Transverse colon (tissue), 4 donors: ENCODE results near the gene ZNF75A. TPM values are rescaled to one million over a fixed set of nuclear protein-coding genes. Genes with fewer than 3 reads are reported as not detected.

Experiments
- DNase-seq: peaks from one replicate; pipeline ENCODE4 v3.0.0-alpha.2; 2019
- H3K27ac ChIP-seq, 4 donors: fragments of 200-600 bp; sonication (generic); 2 replicates each; pipeline ENCODE4 v1.5.1; 2016 to 2018; ENCODE audit warnings: inconsistent platforms in 4 of 4
- H3K27me3 ChIP-seq: fragments of 200-600 bp; sonication (generic); 2 replicates; pipeline ENCODE4 v1.5.1; 2017; ENCODE audit warnings: inconsistent platforms
- H3K36me3 ChIP-seq, 4 donors: fragments of 200-600 bp; sonication (generic); 2 replicates each; pipeline ENCODE4 v1.5.1; 2017 to 2019; ENCODE audit warnings: inconsistent platforms in 4 of 4
- H3K4me1 ChIP-seq, 4 donors: fragments of 200-600 bp; sonication (generic); 2 replicates each; pipeline ENCODE4 v1.5.1; 2017 to 2020; ENCODE audit warnings: inconsistent platforms in 4 of 4
- H3K4me3 ChIP-seq, 4 donors: fragments of 200-600 bp; sonication (generic); 1 replicate in 1 of 4; 2 replicates in 3 of 4; pipeline versions ENCODE4 v1.5.1 to v1.6.1; 2017 to 2019; ENCODE audit warnings: inconsistent platforms in 4 of 4
- H3K9me3 ChIP-seq, 2 donors: fragments of 200-600 bp; sonication (generic); 2 replicates each; pipeline ENCODE4 v1.5.1; 2017 to 2019; ENCODE audit warnings: inconsistent platforms in 2 of 2
- EP300 ChIP-seq: sonication (generic); formaldehyde crosslinking; IDR thresholded peaks from one replicate; pipeline ENCODE4 v1.6.1; 2017; ENCODE audit warnings: antibody characterized with exemption, low read depth
- POLR2A ChIP-seq: fragments of 450-650 bp; IDR thresholded peaks from one replicate; pipeline ENCODE4 v1.6.1; 2016; ENCODE audit warnings: antibody characterized with exemption, mild to moderate bottlenecking, moderate library complexity
- POLR2AphosphoS5 ChIP-seq, 3 donors: sonication (generic); formaldehyde crosslinking; IDR thresholded peaks; one replicate each; pipeline ENCODE4 v1.6.1; 2016; ENCODE audit warnings: antibody characterized with exemption in 3 of 3
- WGBS, 2 donors: methylation state at CpG; one replicate each; pipeline ENCODE4 v1.1.5; 2018; ENCODE audit warnings: low coverage in 1 of 2; 5-methylcytosine and 5-hydroxymethylcytosine counted together
- in situ Hi-C, 4 donors: fragments of 200-750 bp; cut with MboI; loops; one replicate each; pipeline versions ENCODE4 v1.15.0 to v1.15.1; 2017; ENCODE audit warnings: low sequenced_read_pairs in 3 of 4, low pct_ligation_motif_present in 1 of 4, low pct_unique_long_range_greater_than_20kb in 1 of 4
- intact Hi-C: fragments of 100-400 bp; cut with DNase I; formaldehyde crosslinking; loops from one replicate; pipeline ENCODE4 v1.15.1; 2023; ENCODE audit warnings: low total_unique reads
- total RNA-seq, 4 donors: library from RNA; depleted of rRNA; stranded (reverse); fragments of >200 nt; gene quantifications; one replicate each; pipeline ENCODE4 v1.1.0, GENCODE V29; 2016
- TF ChIP-seq, protein P1 (sequence below), 5 experiments: fragments of 200-600 bp in 3 of 5; fragments of 450-650 bp in 2 of 5; sonication (generic) in 3 of 5; IDR thresholded peaks; 1 replicate in 2 of 5; 2 replicates in 3 of 5; pipeline ENCODE4 v1.5.1; 2016 to 2017; ENCODE audit warnings: antibody characterized with exemption in 5 of 5, inconsistent platforms in 3 of 5, mild to moderate bottlenecking in 2 of 5, moderate library complexity in 1 of 5

Gene ZNF75A
- total RNA-seq, 4 donors from 2014 or later, result 12.3 to 53.9 (median 25.5) TPM

DNA sequence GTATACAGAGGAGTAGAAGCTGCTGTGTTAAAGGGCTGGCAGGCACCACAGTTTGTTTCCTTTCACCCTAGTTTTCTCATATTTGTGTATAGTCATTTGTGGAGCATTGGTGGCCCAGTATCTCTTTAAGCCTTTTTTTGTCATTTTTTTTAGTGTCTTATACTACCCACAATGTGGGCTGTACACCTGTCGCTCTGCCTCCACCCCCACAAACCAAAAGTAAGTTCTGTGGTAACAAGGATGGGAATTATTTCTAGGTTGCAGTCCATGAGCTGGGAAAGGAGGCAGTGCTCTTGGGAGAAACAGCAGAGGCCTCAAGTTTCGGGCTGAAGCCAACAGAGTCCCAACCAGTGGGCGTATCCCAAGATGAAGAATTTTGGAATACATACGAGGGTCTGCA is 6.2 kb downstream of the ZNF75A start:
- DNase-seq, result no peak
- WGBS, 2 donors, result 96% methylated on average over 4 of the region's 4 CpGs; no CpG with 5 or more reads in 1 of the 2 donors
- H3K4me3 ChIP-seq, result no peak overlapping the region
- H3K4me1 ChIP-seq, result peaks cover 0 to 6% (median 0%) of the 10 kb centered on the region in 4 donors
- intact Hi-C loops (no loop called here), in situ Hi-C loops (loop anchor here in 1 of 4 donors (25.0 kb wide), 1 partner anchor 101 kb away; the partner anchor contains the start of genes ZNF174 and ZSCAN32)
- H3K9me3 ChIP-seq, result peaks cover 88 to 96% of the 10 kb centered on the region in 2 donors
- peaks cover 0 to 71% (median 30%) of the 10 kb centered on the region in 4 donors for H3K36me3 ChIP-seq
- TF ChIP-seq POLR2A, result no peak
- no peak for TF ChIP-seq EP300
- TF ChIP-seq, protein P1, sequence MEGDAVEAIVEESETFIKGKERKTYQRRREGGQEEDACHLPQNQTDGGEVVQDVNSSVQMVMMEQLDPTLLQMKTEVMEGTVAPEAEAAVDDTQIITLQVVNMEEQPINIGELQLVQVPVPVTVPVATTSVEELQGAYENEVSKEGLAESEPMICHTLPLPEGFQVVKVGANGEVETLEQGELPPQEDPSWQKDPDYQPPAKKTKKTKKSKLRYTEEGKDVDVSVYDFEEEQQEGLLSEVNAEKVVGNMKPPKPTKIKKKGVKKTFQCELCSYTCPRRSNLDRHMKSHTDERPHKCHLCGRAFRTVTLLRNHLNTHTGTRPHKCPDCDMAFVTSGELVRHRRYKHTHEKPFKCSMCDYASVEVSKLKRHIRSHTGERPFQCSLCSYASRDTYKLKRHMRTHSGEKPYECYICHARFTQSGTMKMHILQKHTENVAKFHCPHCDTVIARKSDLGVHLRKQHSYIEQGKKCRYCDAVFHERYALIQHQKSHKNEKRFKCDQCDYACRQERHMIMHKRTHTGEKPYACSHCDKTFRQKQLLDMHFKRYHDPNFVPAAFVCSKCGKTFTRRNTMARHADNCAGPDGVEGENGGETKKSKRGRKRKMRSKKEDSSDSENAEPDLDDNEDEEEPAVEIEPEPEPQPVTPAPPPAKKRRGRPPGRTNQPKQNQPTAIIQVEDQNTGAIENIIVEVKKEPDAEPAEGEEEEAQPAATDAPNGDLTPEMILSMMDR (IDR thresholded peaks at IDR 0.05), result no peak
- no peak for TF ChIP-seq POLR2AphosphoS5 (IDR thresholded peaks at IDR 0.05)
- no peak overlapping the region for H3K27ac ChIP-seq
- H3K27me3 ChIP-seq, result no peaks in the 10 kb centered on the region

DNA sequence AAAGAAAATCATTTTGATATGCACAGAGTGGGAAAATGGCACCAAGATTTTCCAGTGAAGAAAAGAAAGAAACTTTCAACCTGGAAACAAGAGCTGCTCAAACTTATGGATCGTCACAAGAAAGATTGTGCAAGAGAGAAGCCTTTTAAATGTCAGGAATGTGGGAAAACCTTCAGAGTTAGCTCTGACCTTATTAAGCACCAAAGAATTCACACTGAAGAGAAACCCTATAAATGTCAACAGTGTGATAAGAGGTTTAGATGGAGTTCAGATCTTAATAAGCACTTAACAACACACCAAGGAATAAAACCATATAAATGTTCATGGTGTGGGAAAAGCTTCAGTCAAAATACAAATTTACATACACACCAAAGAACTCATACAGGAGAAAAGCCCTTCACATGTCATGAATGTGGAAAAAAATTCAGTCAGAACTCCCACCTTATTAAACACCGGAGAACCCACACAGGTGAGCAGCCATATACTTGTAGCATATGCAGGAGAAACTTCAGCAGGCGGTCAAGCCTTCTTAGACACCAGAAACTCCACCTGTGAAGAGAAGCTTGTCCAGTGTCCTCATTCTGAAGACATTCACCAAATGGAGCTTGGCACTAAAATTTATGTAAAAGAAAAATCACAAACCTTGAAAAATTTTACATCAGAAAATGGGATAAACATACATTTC is 12.2 kb downstream of the ZNF75A start:
- H3K27ac ChIP-seq, result no peak overlapping the region
- peaks cover 3 to 60% (median 35%) of the 10 kb centered on the region in 4 donors for H3K36me3 ChIP-seq
- H3K9me3 ChIP-seq, result peaks cover 90 to 99% of the 10 kb centered on the region in 2 donors
- TF ChIP-seq, protein P1 (IDR thresholded peaks at IDR 0.05), result no peak
- no peak for TF ChIP-seq POLR2A
- TF ChIP-seq EP300, result no peak
- TF ChIP-seq POLR2AphosphoS5 (IDR thresholded peaks at IDR 0.05), result no peak
- no peaks in the 10 kb centered on the region for H3K4me1 ChIP-seq
- WGBS, 2 donors, result 93 to 94% methylated on average over 2 to 3 of the region's 3 CpGs
- no peaks in the 10 kb centered on the region for H3K27me3 ChIP-seq
- in situ Hi-C loops (loop anchor here in 1 of 4 donors (25.0 kb wide), 1 partner anchor 95 kb away; the partner anchor contains the start of genes ZNF174 and ZSCAN32), intact Hi-C loops (no loop called here)
- H3K4me3 ChIP-seq, result no peak overlapping the region
- no peak for DNase-seq

DNA sequence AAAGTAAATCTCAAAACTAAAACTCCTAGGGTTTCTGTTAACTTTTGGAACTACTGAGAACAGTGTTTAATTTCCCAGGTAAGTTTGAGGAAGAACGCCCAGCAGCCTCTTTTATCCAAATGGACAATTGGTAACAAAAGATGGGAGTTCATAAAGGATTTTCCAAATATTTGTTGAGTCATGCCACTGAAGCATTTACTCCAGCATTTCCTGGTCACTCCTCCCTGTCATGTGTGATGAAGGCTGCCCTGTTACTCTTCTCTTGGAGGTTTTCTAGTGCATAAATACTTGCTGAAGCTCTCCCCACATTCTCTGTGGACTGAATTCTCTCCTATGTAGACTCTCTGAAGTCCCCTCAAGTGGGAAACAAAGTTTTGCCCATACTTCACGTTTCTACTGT is 16.5 kb downstream of the ZNF75A start:
- H3K27ac ChIP-seq, result no peak overlapping the region
- peaks cover 3 to 25% (median 14%) of the 10 kb centered on the region in 4 donors for H3K36me3 ChIP-seq
- DNase-seq, result no peak
- 67 to 68% methylated on average over 2 of the region's 2 CpGs for WGBS, 2 donors
- H3K9me3 ChIP-seq, result peaks cover 63 to 75% of the 10 kb centered on the region in 2 donors
- H3K4me1 ChIP-seq, result no peaks in the 10 kb centered on the region
- TF ChIP-seq, protein P1 (IDR thresholded peaks at IDR 0.05), result no peak
- TF ChIP-seq EP300, result no peak
- no peak for TF ChIP-seq POLR2A
- no peak for TF ChIP-seq POLR2AphosphoS5 (IDR thresholded peaks at IDR 0.05)
- H3K4me3 ChIP-seq, result no peak overlapping the region
- intact Hi-C loops, result no loop called here
- no peaks in the 10 kb centered on the region for H3K27me3 ChIP-seq
- in situ Hi-C loops, result loop anchor here in 1 of 4 donors (25.0 kb wide), 1 partner anchor 90 kb away; the partner anchor contains the start of genes ZNF174 and ZSCAN32

DNA sequence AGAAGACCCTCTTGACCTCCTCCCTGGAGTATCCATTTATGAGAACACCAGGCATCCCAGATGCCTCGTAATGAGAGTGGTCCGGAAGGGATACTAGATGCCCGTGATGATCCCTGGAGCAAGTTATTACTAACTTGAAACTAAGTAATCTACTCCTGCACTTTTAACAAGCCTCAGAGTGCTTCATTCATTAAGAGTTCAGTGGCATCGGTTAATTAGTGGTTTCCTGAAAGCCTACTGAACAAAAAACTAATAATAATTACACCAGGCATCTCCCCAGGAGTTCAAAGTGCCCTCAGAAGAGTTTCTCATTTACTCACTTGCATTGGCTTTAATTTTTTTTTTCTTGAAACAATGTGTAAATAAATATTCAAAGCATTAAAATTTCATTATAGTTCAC is 22.2 kb downstream of the ZNF75A start:
- peaks cover 0 to 9% (median 0%) of the 10 kb centered on the region in 4 donors for H3K4me1 ChIP-seq
- no peak for DNase-seq
- 80 to 89% methylated on average over 1 to 4 of the region's 4 CpGs for WGBS, 2 donors
- intact Hi-C loops, result no loop called here
- no peak overlapping the region for H3K4me3 ChIP-seq
- peak overlapping the region in 1 of 4 donors; percentile 4 for H3K27ac ChIP-seq
- peaks cover 12 to 19% of the 10 kb centered on the region in 2 donors for H3K9me3 ChIP-seq
- in situ Hi-C loops, result no loop called here
- TF ChIP-seq EP300, result no peak
- TF ChIP-seq, protein P1 (IDR thresholded peaks at IDR 0.05), result no peak
- no peak for TF ChIP-seq POLR2A
- TF ChIP-seq POLR2AphosphoS5 (IDR thresholded peaks at IDR 0.05), result no peak
- no peaks in the 10 kb centered on the region for H3K27me3 ChIP-seq
- H3K36me3 ChIP-seq, result no peaks in the 10 kb centered on the region
